ENCODE results near the gene CTIF. TPM values are rescaled to one million over a fixed set of nuclear protein-coding genes. Genes with fewer than 3 reads are reported as not detected.

Gene CTIF
- total RNA-seq, 1 experiment from 2014 or later, result 3.5 TPM

DNA sequence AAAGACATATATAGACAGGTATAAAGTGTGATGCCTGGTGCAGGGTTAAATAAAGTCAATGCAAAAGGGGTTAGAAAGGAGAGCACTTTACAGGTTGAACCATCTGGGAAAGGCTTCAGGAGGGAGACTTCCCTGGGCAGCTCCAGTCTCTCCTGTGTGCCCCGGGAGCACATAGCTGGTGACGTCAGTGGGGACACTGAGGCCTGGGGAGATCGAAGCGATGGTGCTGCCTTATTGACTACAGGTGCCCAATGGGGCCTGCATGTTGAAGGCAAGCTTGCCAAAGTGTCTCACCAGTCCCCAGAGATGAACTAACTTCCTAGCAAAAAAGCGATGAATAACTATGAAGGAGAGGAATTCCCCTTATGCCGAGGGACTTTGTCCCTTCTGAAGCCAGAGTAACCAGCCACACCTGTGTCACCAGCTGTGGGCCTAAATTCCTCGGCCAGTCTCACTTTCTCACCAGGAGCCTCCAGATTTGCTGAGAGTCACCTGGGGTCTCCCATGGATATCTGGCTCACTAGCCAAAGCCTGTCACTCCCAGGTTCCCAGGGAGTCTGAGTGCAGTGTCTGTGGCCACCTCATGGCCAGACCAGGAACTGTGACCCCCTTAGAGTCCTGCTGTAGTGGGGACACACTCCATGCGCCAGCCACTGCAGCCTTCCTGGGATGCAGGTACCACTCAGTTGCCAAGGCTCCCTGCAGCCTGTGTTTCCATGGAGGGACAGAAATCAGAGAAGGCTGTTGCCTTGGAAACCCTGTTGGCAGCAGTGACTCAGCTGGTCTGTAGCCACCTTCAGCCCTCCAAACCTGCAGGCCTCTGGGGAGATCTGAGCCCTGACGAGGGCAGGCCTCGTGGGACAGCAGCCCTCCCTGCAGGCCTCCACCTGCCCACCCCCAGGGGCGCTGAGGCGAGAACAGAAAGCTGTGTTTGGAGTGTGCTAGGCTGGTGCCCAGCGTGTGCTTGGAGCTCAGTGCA lies 128.7 kb downstream of the CTIF start:
- peak; percentile 24 for DNase-seq (ENCODE audit: low read depth)

DNA sequence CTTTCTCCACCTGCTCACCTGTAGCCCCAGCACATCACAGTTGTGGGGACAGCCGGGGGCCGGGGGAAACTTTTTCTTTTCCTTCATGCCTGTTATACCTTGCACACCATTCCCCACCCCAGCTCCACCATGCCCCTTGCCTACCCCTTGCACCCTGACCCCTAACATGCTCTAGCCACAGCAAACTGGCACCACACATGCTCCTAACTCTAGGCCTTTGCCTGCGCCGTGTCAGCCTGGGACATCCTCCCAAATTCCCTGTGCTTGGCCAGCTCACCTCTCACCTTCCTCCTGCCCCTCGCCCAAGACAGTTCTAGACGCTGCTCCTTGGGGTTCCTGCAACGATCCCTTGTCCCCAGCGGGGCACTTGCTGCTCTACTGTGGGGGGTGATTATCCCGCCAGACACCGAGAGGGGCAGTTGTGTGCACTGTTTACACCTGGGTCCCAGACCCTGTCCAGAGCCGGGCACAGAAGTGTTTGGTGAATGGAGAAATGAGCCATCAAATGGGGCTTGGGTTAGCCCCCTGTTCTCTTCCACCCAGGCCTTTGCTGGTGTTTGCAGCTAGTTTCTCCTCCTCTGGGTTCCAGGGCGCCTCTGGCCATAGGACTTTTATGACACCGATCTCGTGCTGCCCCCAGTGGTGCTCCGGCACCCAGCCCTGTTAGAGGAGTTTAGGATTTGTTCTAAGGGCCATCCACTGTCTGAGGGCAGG lies 129.8 kb downstream of the CTIF start:
- no peak for DNase-seq (ENCODE audit: low read depth)

DNA sequence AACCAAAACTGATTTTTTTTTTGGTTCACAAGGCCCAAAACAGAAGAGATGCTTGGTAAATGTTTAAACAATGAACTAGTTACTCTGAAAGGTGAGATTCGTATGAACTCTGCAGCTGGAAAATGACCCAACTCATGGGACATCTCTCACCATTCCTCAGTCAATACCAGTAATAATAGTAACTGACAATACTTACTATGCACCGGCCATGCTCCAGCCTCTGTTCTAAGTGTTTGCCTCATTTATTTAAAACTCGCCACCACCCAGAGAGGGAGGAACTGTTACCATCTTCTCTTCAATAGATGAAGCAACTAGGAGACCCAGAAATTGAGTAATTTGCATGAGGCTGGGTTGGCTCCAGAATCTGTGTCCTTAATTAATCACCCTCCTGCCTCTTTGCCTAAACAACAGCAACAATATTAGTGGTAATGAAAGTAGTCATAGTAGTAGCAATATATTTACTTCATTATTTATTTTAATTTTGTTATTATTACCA lies 130.4 kb downstream of the CTIF start:
- no peak for DNase-seq (ENCODE audit: low read depth)

DNA sequence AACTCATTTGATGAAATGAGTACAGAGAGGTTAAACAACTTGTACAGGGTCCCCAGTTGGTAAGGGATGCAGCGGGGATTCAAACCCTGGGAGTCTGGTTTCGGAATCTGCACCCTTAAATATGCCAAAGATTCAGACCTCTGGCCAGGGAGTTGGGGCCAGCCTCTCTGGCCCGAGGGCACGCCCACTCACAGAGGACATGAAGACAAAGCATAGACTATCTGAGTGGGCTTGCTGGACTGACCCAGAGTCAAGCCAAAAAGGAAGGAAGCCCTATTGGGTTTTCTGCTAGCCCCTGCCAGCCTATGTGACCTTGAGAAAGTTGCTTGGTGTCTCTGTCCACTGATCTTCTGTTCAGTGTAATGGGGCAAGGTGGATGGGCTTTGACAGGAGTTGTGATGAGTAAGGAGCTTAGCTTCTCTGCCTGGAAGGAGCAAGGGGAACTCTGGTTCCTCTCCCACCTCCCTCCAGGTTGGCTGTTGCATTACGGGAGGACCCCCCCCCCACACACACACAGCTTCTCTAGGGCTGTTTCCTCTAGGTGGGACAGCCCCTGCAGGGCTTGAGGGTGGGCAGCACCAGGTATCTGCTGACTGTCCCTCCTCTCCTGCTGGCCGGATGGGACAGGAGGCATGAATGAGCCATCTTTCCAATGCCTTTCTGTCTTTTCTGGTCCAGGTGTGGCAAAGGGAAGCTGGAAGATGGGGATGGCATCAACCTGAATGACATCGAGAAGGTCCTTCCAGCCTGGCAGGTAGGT lies 131.3 kb downstream of the CTIF start:
- DNase-seq (ENCODE audit: low read depth), result no peak

DNA sequence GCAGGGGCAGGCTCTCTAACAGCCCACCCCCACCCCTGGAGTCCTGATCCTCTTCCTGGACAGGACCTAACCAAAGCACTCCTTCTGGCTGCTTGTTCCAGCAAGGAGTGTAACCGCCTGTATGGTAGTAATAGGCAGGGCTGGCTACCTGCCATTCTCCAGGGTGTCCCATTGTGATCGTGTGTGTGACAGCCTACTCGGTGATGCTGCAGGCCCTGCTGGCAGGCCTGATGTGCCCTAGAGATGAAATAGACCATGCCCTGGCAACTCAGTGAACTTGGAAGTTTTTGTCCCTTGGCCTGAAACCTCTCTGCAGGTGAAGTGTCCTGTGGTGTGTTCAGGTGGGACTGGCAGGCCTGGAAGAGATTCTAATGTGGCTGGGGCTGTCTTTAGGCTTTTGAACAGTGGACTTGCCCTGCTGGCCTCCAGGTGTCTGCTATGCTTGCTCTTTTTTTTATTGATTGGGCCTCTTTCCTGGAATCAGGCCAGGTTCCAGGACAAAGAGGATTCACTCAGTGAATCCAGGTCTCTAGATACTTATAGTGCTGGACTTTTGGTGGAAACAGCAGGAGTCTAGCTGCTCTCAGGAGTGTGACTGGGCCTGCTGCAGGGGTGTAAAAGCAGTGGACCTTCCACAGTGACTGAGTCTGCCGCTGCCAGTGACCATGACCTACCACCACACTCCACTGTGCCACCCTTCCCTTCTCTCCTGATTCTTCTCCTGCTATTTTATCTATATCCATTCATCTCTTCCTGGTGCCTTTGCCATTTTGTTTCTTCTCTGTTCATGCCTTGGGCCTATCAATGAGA lies 132.1 kb downstream of the CTIF start:
- DNase-seq (ENCODE audit: low read depth), result no peak

DNA sequence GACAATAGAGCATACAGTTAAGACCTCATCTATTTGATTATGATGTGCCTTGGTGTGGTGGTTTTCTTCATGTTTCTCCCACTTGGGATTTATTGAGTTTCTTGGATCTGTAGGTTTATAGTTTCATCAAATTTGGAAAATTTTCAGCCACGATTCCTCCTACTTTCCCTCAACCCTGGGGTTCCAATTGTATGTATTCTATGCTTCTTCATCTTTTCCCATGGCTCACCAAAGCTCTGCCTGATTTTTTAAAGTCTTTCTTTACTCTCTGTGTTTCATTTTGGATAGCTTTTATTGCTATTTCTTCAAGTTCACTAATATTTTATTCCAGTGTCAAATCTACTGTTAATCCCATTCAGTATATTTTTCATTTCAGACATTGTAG lies 132.7 kb downstream of the CTIF start:
- DNase-seq (ENCODE audit: low read depth), result no peak

DNA sequence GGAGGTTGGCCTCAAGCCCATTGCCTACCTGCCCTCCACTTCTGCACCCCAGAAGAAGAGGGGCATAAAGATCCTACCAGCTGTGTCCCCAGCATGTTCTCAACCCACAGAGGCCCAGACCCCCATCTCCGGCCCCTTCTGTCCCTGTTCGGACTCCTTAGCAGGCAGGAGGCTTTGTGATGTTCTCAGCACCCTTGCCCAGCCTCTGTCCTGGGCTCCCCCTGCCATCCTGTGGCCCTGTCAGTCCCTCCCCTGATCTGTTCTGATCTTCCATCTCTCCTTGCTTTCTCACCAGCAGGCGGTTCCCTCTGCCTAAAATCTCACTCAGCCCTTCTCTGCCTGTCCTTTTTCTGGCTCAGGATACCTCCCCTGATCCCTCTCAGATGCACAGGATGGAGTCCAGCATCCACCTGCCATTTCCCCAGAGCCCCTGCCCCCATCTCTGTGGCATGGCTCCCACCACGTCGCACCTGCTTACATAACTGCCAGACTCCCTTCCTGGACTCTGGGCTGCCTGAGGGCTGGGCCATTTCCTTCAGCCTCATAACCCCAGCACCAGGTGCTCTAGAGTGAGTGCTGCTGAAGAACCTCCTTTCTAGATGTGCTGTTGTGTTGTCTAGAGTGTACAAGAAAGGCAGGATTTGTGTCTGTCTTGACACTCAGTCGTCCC lies 134.0 kb downstream of the CTIF start:
- DNase-seq (ENCODE audit: low read depth), result no peak

DNA sequence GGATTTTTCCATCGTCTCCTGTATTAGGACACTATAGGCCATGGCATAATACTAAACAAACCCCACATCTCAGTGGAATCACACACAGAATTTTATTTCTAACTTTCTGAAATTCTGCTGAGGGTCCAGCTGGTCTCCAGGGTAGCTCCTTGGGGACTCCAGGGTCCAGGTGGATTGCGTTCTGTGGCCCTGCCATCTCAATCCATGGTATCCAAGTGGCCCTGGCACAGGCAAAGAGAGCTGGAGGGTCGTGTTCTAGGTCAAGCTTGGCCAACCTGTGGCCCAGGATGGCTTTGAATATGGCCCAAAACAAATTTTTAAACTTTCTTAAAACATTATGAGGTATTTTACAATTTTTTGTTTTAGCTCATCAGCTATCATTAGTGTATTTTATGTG lies 134.6 kb downstream of the CTIF start:
- DNase-seq (ENCODE audit: low read depth), result no peak

DNA sequence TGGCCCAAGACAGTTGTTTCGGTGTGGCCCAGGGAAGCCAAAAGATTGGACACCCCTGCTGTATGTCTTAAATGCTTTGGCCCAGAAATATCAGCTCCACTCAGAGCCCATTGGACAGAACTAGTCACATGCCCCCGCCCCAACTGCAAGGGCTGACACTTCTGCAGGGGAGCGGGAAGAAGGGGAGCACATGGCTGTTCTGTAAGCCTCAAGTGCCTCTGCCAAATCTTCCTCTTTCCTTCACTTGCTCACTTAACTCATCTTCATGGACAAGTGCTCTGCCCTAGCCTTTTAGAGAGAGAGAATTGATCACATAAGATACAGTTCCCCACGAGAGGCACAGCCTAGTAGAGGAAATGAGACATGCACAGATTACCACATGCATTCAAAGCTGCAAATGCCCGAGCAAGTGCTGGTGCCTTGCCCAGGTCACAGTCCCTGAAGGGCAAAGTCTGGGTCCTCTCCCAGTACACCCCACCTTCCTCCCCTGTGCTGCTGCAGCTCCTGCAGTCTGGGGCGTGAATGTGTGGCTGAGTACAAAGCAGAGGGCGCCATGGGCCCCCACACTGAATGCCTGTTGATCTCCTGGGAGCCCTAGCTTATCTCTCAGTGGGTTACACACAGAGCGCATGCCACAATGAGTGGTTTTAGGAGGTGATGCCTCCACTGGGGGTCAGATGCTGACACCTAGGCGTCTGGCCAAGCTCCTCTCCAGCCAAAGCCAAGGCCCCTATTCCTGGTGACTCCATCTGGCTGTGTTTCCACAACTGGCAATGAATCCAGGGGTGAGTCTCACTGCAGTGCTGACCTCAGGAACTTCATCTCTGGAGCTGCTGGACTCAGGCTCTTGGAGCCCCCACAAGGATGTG lies 135.3 kb downstream of the CTIF start:
- DNase-seq (ENCODE audit: low read depth), result peak; percentile 37

DNA sequence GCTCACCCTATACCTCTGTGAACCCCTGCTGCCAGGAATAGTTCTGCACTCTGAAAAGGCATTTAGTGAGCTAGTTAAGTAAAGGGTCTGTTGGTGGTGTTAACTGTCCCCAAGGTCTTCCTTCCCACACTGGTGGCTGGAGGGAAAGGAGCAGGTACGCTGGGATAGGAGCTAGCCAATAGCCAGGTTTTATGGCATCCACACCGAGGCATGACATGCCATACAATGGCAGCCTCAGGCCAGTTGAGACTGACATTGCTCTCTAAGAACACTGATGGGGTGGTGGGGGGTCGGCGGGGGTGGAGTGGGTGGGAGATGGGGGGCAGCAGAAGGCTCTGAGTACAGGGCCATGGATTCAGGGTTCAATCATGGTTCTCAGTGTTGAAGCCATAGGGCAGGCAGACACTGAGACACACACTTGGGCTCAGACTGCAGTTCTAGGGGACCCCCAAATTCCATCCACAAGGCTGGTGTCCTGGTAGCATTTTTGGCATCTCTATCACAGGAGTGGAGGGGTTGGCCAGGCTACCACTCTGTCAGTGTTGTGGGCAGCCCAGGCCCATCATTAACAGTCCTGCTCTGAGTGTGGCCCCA lies 136.0 kb downstream of the CTIF start:
- DNase-seq (ENCODE audit: low read depth), result no peak

DNA sequence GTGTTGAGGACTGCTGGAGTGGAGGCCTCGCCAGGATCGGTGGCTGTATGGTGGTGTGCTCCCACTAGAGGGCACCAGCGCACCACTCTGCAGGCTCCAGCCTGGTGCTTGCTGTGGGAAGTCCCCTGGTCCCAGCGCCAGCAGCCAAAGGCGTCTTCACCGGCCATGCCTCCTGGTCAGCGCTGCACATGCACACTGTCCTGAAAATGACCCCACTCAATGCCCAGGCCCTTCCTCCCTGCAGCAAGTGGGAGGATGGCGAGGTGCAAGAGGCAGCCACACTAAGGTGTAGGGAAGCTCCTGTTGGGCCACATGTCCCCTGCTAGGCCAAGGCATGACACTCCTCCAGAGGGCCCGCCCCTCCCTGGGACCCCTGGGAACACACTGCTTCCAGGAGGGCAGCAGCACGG lies 136.5 kb downstream of the CTIF start:
- DNase-seq (ENCODE audit: low read depth), result peak; percentile 82

DNA sequence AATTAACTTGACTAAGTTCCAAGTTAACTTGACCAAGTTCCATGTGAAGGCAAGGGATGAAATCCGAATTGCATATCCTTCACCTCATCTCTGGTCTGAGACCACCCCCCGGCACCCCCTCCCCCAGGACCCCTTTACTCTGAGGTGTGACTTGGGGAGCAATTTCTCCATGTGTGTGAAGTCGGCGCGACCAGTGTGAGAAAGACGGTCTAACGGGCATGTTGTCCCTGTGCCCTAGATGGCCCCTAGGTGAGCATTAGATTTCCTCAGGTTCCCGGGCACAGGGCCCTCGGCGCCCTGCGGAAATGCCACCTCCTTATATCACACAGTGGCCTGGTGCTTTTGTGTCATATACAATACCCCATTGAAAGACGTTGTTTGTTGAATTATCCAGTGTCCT lies 137.1 kb downstream of the CTIF start:
- no peak for DNase-seq (ENCODE audit: low read depth)

DNA sequence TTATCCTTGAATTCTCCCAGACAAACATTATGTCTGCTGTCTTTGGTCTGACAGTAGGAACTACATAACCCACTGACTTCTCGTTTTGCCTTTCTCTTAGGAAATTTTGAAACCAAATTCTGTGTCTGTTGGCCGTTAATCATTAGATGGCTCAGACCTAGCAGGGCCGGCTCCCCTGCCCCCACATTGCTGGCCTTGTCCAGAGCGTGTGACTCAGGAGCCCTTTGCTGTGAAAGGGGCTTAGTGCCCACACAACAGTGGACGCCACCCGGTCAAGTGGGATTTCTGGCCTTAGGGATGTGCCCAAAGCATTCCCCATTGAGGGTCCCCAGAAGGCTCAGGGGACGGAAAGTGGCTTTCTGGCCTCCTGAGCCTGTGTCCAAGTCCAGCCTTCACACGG lies 137.5 kb downstream of the CTIF start:
- DNase-seq (ENCODE audit: low read depth), result no peak

DNA sequence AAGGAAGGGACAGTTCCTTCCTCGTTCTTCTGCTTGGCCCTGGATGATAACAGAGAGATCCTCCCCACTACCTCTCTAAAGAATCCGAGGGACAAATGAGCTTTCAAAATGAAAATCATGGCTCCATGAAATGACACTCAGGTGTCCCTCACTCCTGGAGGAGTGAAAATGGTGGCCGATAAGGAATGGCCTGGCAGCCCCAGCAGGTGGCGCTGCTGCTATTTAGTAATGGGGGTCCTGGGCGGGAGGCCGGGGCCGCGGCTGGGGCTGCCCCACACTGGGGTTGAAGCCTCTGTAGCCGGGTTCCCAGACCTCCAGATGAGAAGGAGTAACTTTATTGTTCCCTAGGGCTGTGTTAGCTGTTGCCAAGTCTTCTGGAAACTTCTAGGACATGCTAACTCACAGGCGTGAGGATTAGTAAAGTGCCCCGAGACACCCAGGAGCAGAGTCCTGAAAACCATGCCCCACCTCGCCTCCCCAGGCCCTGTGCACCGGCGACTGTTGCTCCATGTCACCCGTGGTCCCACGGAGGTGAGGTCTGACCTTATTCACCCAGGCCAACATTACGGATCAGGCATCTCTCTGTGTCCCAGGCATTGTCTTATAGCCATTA lies 138.0 kb downstream of the CTIF start:
- peak; percentile 55 for DNase-seq (ENCODE audit: low read depth)

DNA sequence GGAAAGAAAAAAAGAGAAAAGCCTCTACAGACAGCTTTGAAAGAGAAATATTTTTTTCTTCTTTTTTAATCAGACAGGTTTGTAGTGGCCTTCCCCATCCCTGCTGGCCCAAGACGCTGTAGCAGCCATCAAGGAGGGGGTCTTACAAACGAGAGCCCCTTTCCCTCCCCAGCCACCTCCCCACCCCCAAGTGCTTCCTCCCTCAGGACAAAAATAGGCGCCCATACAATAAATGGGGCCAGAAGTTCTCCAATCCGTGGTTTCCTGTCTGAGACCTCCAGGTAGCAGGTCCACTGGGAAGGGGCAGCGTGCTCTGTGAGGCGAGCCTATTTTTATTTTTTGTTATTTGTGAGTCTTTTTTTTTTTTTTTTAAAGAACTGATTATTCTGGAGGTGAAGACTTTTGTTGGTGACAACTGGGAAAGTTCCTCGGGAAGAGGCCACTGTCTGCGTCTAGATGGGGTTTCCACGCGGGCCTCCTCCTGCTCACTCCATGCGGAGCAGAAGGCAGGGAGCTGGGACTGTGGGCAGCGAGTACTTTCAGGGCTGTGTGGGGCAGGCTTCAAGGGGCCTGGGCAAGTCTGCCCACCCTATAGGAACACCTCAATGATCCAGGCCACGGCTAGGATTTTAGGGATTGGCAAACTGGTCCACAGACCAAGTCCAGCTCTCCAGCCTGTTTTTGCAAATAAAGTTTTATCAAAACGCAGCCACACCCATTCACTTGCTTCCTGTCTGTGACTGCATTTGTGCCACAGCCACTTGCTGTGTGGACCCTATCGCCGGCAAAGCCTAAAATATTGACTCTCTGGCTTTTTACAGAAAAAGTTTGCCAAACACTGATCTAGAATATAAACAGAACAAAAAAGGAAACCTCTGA lies 139.6 kb downstream of the CTIF start:
- no peak for DNase-seq (ENCODE audit: low read depth)

DNA sequence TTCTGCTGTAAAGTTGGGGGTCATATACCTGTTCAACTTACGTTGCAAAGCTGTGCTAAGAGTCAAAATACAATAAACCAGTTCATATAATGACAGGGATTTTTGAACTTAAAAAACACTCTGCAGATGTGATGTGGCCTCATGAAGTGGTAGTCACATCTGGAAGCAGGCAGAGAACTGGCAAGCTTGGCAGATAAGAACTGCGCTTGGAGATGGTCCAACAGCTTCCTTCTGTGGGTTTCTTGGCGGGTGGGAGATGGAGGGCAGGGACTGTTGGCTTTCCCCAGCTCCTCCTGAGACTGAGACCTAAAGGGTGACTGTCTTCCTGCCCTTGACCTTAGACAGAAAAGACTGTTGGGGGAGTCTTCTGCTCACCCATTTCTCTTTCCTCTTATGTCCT lies 140.4 kb downstream of the CTIF start:
- peak; percentile 61 for DNase-seq (ENCODE audit: low read depth)

DNA sequence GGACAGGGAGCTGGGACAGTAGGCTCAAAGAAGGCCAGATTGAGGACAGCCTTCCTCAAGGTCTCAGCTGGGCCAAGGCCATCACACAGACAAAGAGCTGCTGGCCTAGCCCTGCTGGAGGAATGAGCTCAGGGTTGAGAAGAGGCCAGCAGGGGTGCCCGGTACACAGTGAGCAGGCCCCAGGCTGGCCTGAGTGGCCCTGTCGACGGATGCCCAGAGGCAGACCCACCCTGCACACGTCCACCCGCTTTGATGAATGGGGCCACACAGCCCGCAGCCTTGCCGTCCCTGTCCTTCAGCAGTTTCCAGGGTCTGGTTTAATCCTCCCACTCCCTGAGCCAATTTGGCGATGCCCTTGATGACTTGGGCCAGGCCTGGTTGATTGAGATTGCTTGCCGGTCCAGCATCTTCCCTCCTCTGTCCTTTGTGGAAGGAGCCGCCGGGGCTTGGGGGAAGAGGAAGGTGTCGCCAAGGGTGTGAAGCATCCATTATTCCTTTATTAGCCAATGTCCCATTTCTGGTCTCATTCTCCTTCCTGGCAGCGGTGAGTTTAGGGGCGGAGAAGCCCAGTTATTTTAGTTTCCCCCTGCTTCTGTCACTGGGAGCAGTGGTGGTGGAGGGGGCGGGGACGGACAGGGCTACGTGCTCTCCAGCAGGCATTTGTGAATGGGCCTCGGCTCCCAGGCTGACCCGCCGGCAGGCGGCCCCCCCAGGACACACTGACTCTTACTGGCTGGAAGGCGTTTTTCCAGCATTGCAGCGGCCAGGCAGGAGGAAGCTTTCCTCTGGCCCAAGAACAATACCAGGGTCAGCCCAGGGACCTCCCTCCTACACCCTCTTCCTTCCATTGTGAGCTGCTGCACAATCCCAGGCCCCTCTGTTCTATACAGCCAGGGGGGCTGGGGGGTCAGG lies 141.8 kb downstream of the CTIF start:
- DNase-seq (ENCODE audit: low read depth), result no peak
